Activated B cell treated with CpG ODN at 0.5 μM for 24 hours (primary cell): ENCODE measurements around the gene CNTN4. TPM values are rescaled to one million over a fixed set of nuclear protein-coding genes. Genes with fewer than 3 reads are reported as not detected.

Experiments
- ATAC-seq: fragments of 200-7000 bp; cut with Tn5 transposase; one replicate; pipeline ENCODE4 v1.10.0; 2021; ENCODE audit warnings: low read depth, mild to moderate bottlenecking, moderate library complexity
- CTCF ChIA-PET: fragments of 350-600 bp; sonication (Branson Sonifier 250); formaldehyde crosslinking; loops from one replicate; lab custom pipeline; 2021; ENCODE audit warnings: antibody characterized with exemption; lab: Charles Lee
- POLR2A ChIA-PET: fragments of 350-600 bp; sonication (Branson Sonifier 250); formaldehyde crosslinking; loops from one replicate; lab custom pipeline; 2021; ENCODE audit warnings: antibody characterized with exemption; lab: Charles Lee
- DNase-seq: peaks from one replicate; pipeline ENCODE4 v3.0.0; 2022
- H3K27ac Mint-ChIP-seq: one replicate; pipeline ENCODE4 v1.8.0; 2020; ENCODE audit warnings: mixed read lengths
- H3K27me3 Mint-ChIP-seq: one replicate; pipeline ENCODE4 v1.8.0; 2021; ENCODE audit warnings: mixed read lengths
- H3K36me3 Mint-ChIP-seq: one replicate; pipeline ENCODE4 v1.8.0; 2021; ENCODE audit warnings: low read depth, mixed read lengths
- H3K4me1 Mint-ChIP-seq: one replicate; pipeline ENCODE4 v1.8.0; 2021; ENCODE audit warnings: mixed read lengths
- H3K4me3 Mint-ChIP-seq: one replicate; pipeline ENCODE4 v1.8.0; 2020; ENCODE audit warnings: mild to moderate bottlenecking, mixed read lengths
- H3K9me3 Mint-ChIP-seq: one replicate; pipeline ENCODE4 v1.8.0; 2020; ENCODE audit warnings: mixed read lengths
- intact Hi-C: fragments of 100-400 bp; cut with micrococcal nuclease; formaldehyde crosslinking; loops from one replicate; pipeline ENCODE4 v1.15.1; 2024
- total RNA-seq: library from RNA; stranded (reverse); gene quantifications from 2 replicates; pipeline ENCODE4 v1.2.3, GENCODE V29; 2022
- TF ChIP-seq, protein P1 (sequence below): fragments of 200-600 bp; IDR thresholded peaks from one replicate; pipeline ENCODE4 v1.8.0; 2022; ENCODE audit warnings: antibody characterized with exemption, mild to moderate bottlenecking

CNTN4 gene
- total RNA-seq, 1 donor from 2014 or later = not detected

DNA sequence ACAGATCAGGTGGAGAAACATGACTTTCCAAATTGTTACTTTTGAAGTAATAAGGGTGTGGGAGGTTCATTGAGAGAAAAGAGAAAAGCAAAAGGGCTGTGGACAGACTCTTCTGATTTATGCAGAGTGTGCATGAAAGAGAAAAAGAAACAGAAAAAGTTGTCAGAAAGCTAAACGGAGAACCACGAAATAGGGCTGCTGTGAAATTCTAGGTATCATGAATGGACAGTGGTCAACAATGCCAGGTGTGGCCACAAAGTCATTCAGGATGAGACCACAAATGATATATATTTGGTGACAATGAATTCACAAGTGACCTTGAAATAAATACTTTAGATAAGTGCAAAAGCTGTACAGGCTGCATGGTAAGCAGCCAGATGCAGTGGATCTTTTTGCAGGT, 841.4 kb downstream of the CNTN4 start:
- ChIA-PET POLR2A (no interaction called here), CTCF (no interaction called here)
- ATAC-seq = no peak
- intact Hi-C loops = no loop called here
- no peaks in the 10 kb centered on the region for H3K9me3 Mint-ChIP-seq
- no peak overlapping the region for H3K4me3 Mint-ChIP-seq
- H3K27ac Mint-ChIP-seq = no peak overlapping the region
- no peak for DNase-seq
- H3K27me3 Mint-ChIP-seq = peaks cover 4% of the 10 kb centered on the region
- TF ChIP-seq, protein P1, sequence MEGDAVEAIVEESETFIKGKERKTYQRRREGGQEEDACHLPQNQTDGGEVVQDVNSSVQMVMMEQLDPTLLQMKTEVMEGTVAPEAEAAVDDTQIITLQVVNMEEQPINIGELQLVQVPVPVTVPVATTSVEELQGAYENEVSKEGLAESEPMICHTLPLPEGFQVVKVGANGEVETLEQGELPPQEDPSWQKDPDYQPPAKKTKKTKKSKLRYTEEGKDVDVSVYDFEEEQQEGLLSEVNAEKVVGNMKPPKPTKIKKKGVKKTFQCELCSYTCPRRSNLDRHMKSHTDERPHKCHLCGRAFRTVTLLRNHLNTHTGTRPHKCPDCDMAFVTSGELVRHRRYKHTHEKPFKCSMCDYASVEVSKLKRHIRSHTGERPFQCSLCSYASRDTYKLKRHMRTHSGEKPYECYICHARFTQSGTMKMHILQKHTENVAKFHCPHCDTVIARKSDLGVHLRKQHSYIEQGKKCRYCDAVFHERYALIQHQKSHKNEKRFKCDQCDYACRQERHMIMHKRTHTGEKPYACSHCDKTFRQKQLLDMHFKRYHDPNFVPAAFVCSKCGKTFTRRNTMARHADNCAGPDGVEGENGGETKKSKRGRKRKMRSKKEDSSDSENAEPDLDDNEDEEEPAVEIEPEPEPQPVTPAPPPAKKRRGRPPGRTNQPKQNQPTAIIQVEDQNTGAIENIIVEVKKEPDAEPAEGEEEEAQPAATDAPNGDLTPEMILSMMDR = no peak
- no peaks in the 10 kb centered on the region for H3K36me3 Mint-ChIP-seq
- H3K4me1 Mint-ChIP-seq = peaks cover 2% of the 10 kb centered on the region

DNA sequence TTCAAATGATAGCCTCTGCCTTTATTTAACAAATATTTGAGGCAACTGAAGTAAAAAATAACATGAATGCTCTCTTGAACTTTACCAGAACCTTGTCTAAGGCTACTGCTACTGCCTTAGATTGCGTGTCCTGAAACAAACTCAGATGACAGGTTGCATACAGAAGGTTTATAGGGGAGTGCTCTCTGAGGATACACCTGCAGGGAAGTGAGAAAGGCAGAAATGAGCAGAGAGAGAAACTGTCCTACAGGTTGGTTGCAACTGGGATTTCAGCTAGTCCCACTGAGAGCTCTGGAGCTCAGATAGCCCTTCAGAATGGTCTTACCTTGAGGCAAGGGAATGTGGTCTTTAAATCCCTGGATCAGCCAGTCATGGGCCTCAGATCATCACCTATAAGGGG, 846.0 kb downstream of the CNTN4 start:
- ChIA-PET POLR2A (no interaction called here), CTCF (no interaction called here)
- Mint-ChIP-seq H3K9me3 (no peaks in the 10 kb centered on the region), H3K4me1 (peaks cover 12% of the 10 kb centered on the region), H3K27ac (peak overlapping the region; percentile 38), H3K36me3 (no peaks in the 10 kb centered on the region), H3K4me3 (no peak overlapping the region), H3K27me3 (peaks cover 4% of the 10 kb centered on the region)
- TF ChIP-seq, protein P1 = no peak
- DNase-seq (no peak), ATAC-seq (peak; percentile 58)
- intact Hi-C loops = no loop called here

DNA sequence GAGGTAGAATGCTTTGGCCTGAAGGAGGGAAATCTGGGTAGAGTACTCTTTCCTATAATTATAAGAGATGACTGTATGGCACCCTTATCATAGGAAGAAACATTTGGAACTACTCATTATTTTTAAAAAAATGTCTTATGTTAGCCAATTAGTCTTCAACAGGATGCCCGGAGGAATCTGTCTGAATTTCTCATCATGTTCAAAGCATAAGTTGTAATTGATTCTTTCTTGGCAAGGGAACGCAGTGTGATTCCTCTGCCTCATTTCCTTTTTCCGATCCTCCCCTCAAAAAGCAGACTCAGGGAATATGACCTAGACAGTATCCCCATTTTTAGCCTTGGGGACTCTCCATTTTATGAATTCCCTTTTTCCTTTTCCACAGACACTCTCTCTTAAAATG, 846.5 kb downstream of the CNTN4 start:
- no peaks in the 10 kb centered on the region for H3K9me3 Mint-ChIP-seq
- peaks cover 12% of the 10 kb centered on the region for H3K4me1 Mint-ChIP-seq
- POLR2A ChIA-PET = no interaction called here
- intact Hi-C loops = no loop called here
- no peaks in the 10 kb centered on the region for H3K36me3 Mint-ChIP-seq
- peaks cover 4% of the 10 kb centered on the region for H3K27me3 Mint-ChIP-seq
- CTCF ChIA-PET = no interaction called here
- H3K27ac Mint-ChIP-seq = no peak overlapping the region
- DNase-seq = no peak
- H3K4me3 Mint-ChIP-seq = no peak overlapping the region
- TF ChIP-seq, protein P1 = no peak
- ATAC-seq = no peak

DNA sequence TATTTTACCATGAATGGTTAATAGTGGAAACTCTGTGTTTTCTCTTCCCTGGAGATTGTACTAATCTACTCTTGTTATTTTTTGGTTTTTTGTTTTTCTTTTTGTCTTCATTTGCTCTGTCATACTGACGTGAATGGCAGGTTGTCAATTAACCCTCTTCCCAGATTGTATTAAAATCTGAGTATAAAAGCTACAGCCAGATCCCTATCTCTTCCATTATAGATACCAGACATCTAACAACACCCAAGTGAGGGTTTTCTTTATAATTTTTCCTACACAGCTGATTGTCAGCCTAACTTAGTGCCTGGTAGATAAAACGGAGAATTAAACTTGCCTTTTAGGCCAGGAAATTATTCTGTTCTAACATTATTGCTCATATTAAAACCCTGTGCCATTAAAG, 848.9 kb downstream of the CNTN4 start:
- DNase-seq = no peak
- POLR2A ChIA-PET = no interaction called here
- CTCF ChIA-PET = no interaction called here
- Mint-ChIP-seq H3K27me3 (no peaks in the 10 kb centered on the region), H3K4me1 (peaks cover 12% of the 10 kb centered on the region), H3K27ac (no peak overlapping the region), H3K36me3 (no peaks in the 10 kb centered on the region), H3K4me3 (no peak overlapping the region), H3K9me3 (no peaks in the 10 kb centered on the region)
- intact Hi-C loops = no loop called here
- no peak for ATAC-seq
- TF ChIP-seq, protein P1 = no peak

DNA sequence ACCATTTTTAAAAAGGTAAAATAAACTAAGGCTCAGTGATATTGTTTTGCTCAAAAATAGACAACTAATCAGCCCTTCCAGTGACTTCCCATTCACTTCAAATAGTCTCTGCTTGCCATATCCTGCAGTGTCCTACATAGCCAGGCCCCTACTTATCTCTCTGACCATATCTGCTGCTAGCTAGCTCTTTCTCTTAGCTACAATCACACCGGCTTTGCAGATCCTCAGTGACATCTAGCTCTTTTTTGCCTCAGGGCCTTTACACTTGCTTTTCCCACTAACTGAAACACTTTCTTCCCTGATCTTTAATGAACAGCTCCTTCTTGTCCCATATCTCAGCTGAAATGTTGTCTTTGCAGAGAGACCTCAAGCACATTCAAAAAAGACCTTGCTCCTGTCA, 850.2 kb downstream of the CNTN4 start:
- H3K27me3 Mint-ChIP-seq = no peaks in the 10 kb centered on the region
- no peak overlapping the region for H3K27ac Mint-ChIP-seq
- ChIA-PET CTCF (interaction anchor here (0.5 kb wide), 1 partner anchor 11 kb away, joined by 3 read pairs; no protein-coding TSS in a partner anchor), POLR2A (no interaction called here)
- ATAC-seq = no peak
- TF ChIP-seq, protein P1 = no peak
- intact Hi-C loops = no loop called here
- H3K4me3 Mint-ChIP-seq = no peak overlapping the region
- H3K36me3 Mint-ChIP-seq = no peaks in the 10 kb centered on the region
- H3K9me3 Mint-ChIP-seq = no peaks in the 10 kb centered on the region
- no peak for DNase-seq
- peaks cover 12% of the 10 kb centered on the region for H3K4me1 Mint-ChIP-seq
